Measurements from ENCODE around the gene TXNL4B.
"Not testable (repeated sequence)": the region's sequence is repeated elsewhere in the genome, so short reads cannot be mapped to it uniquely, and the experiment has no call there.

TXNL4B gene

GRCh38 chr16:72112452-72112792, 19.0 kb upstream of the TXNL4B start:
- DNase-seq (ENCODE audit: low spot score) = no peak

GRCh38 chr16:72111657-72112451, 18.4 kb upstream of the TXNL4B start:
- DNase-seq (ENCODE audit: low spot score) = no peak

- DNase-seq (ENCODE audit: low spot score) = no peak
Observed at GRCh38 chr16:72110662-72111615, 17.5 kb upstream of the TXNL4B start.

GRCh38 chr16:72109966-72110530, 16.6 kb upstream of the TXNL4B start:
- DNase-seq (ENCODE audit: low spot score) = no peak

- no peak for DNase-seq (ENCODE audit: low spot score)
Observed at GRCh38 chr16:72109300-72109699, 15.9 kb upstream of the TXNL4B start.

GRCh38 chr16:72108353-72109102, 15.1 kb upstream of the TXNL4B start:
- no peak for DNase-seq (ENCODE audit: low spot score)

- no peak for DNase-seq (ENCODE audit: low spot score)
Observed at GRCh38 chr16:72107371-72107770, 14.0 kb upstream of the TXNL4B start.

GRCh38 chr16:72105978-72106377, 12.6 kb upstream of the TXNL4B start:
- DNase-seq (ENCODE audit: low spot score) = no peak

- DNase-seq (ENCODE audit: low spot score) = no peak
Observed at GRCh38 chr16:72104905-72105304, 11.5 kb upstream of the TXNL4B start.

- no peak for DNase-seq (ENCODE audit: low spot score)
Observed at GRCh38 chr16:72101195-72101594, 7.8 kb upstream of the TXNL4B start.

- DNase-seq (ENCODE audit: low spot score) = peak; percentile 19
Observed at GRCh38 chr16:72099377-72099818, 6.0 kb upstream of the TXNL4B start.

GRCh38 chr16:72098936-72099335, 5.5 kb upstream of the TXNL4B start:
- no peak for DNase-seq (ENCODE audit: low spot score)

GRCh38 chr16:72094266-72094610, 818 bp upstream of the TXNL4B start:
- DNase-seq (ENCODE audit: low spot score) = peak; percentile 65

- no peak for DNase-seq (ENCODE audit: low spot score)
Observed at GRCh38 chr16:72092832-72093447, 480 bp downstream of the TXNL4B start.

GRCh38 chr16:72091217-72091616, 2.2 kb downstream of the TXNL4B start:
- no peak for DNase-seq (ENCODE audit: low spot score)

- no peak for DNase-seq (ENCODE audit: low spot score)
Observed at GRCh38 chr16:72085002-72085401, 8.4 kb downstream of the TXNL4B start.

GRCh38 chr16:72084445-72084844, 9.0 kb downstream of the TXNL4B start:
- DNase-seq (ENCODE audit: low spot score) = no peak

GRCh38 chr16:72083778-72084404, 9.5 kb downstream of the TXNL4B start:
- no peak for DNase-seq (ENCODE audit: low spot score)

GRCh38 chr16:72076991-72077706, 16.3 kb downstream of the TXNL4B start:
- DNase-seq (ENCODE audit: low spot score) = not testable (repeated sequence)

GRCh38 chr16:72075067-72075466, 18.4 kb downstream of the TXNL4B start:
- DNase-seq (ENCODE audit: low spot score) = not testable (repeated sequence)
